NCI-H1417 treated with DMSO at 0.1 percent for 48 hours (cell line): ENCODE results near the gene ATOSB.

ENCODE experiments used
- DNase-seq: peaks from one replicate; lab custom pipeline; 2025; lab: John Stamatoyannopoulos, UW

Gene ATOSB

DNA sequence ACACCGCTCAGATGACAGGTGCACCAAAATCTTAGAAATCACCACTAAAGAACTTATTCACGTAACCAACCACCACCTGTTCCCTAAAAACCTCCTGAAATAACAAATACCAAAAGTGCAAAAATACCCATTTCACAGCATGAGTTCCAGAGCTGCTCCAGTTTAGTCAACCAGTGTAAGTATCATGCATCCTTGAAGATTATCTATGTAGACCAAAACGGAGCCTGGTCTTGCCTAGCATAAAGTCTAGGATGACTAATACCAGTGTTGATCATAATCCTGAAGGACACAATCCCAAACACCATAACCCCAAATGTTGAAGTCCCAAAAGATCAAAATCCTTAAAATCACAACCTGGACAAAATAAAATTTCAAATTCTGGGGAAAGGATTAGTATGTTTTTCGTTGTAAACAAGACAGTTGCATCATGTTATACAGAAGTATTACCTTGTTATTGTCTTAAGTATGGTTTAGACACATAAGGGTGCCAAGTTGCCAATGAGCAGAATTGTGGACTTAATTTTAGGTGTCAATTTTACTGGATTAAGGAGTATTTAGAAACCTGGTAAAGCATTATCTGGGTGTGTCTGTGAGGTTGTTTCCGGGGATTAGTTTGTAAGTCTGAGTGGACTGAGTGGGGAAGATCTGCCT, 61.4 kb downstream of the ATOSB start:
- DNase-seq: no peak
